HL-60/S4 treated with phorbol 12-myristate 13-acetate at 8.2 ng/mL for 4 days and 3 days (cell line): ENCODE data around the gene JADE1.

ENCODE experiments used
- in situ Hi-C: fragments of 300-500 bp; cut with MboI; formaldehyde crosslinking; loops from 2 replicates; pipeline ENCODE4 v1.15.0; 2022; ENCODE audit warnings: low sequenced_read_pairs

JADE1 gene

GRCh38 chr4:128809477-128810330, at the start of gene JADE1:
Gene JADE1, plus strand, starts transcription at chr4:128809700. Its CDS starts 22,059 bp downstream, at chr4:128831759.
- in situ Hi-C loops: loop anchor here (25.0 kb wide), 1 partner anchor 622 kb away; no protein-coding TSS in a partner anchor

GRCh38 chr4:128766781-128767180, 42.7 kb upstream of the JADE1 start:
- in situ Hi-C loops: no loop called here

- in situ Hi-C loops: no loop called here
These were observed 41.0 kb upstream of the JADE1 start for GRCh38 chr4:128768373-128768996.

GRCh38 chr4:128769011-128769410, 40.5 kb upstream of the JADE1 start:
- in situ Hi-C loops: no loop called here

GRCh38 chr4:128770807-128771206, 38.7 kb upstream of the JADE1 start:
- in situ Hi-C loops: no loop called here

GRCh38 chr4:128775477-128775876, 34.0 kb upstream of the JADE1 start:
- in situ Hi-C loops: no loop called here

- in situ Hi-C loops: no loop called here
These were observed 33.6 kb upstream of the JADE1 start for GRCh38 chr4:128775916-128776315.

GRCh38 chr4:128776794-128777216, 32.7 kb upstream of the JADE1 start:
- in situ Hi-C loops: no loop called here

- in situ Hi-C loops: no loop called here
These were observed 28.8 kb upstream of the JADE1 start for GRCh38 chr4:128780688-128781087.

GRCh38 chr4:128782076-128782715, 27.3 kb upstream of the JADE1 start:
- in situ Hi-C loops: no loop called here

GRCh38 chr4:128782875-128783614, 26.5 kb upstream of the JADE1 start:
- in situ Hi-C loops: no loop called here

- in situ Hi-C loops: no loop called here
These were observed 21.8 kb upstream of the JADE1 start for GRCh38 chr4:128787509-128788311.

- in situ Hi-C loops: no loop called here
These were observed 15.4 kb upstream of the JADE1 start for GRCh38 chr4:128793859-128794672.

GRCh38 chr4:128796934-128797333, 12.6 kb upstream of the JADE1 start:
- in situ Hi-C loops: no loop called here

- in situ Hi-C loops: loop anchor here (25.0 kb wide), 1 partner anchor 613 kb away; no protein-coding TSS in a partner anchor
These were observed 9.2 kb upstream of the JADE1 start for GRCh38 chr4:128800284-128800683.

GRCh38 chr4:128800701-128801284, 8.7 kb upstream of the JADE1 start:
- in situ Hi-C loops: loop anchor here (25.0 kb wide), 1 partner anchor 613 kb away; no protein-coding TSS in a partner anchor

- in situ Hi-C loops: loop anchor here (25.0 kb wide), 1 partner anchor 616 kb away; no protein-coding TSS in a partner anchor
These were observed 6.5 kb upstream of the JADE1 start for GRCh38 chr4:128802680-128803628.
